GM19397 (cell line): ENCODE data around the gene EXOSC10.

Experiments
- ATAC-seq: cut with Tn5 transposase; IDR thresholded peaks from one replicate; pipeline ENCODE4 v1.9.1; 2021; ENCODE audit warnings: mild to moderate bottlenecking, moderate library complexity; ENCODE audit not compliant: unreplicated experiment

The EXOSC10 gene

GRCh38 chr1:11099310-11100148 is at the start of gene EXOSC10:
Gene EXOSC10, minus strand, starts transcription at chr1:11099869. Its CDS starts 38 bp downstream, at chr1:11099831.
- peak; percentile 91 for ATAC-seq

GRCh38 chr1:11147197-11147770 is 47.6 kb upstream of the EXOSC10 start:
- ATAC-seq = no peak

- ATAC-seq = no peak
Observed at GRCh38 chr1:11145741-11146140, 46.1 kb upstream of the EXOSC10 start.

- ATAC-seq = no peak
Observed at GRCh38 chr1:11144570-11145256, 45.0 kb upstream of the EXOSC10 start.

GRCh38 chr1:11143907-11144306 is 44.2 kb upstream of the EXOSC10 start:
- no peak for ATAC-seq

- no peak for ATAC-seq
Observed at GRCh38 chr1:11143401-11143800, 43.7 kb upstream of the EXOSC10 start.

GRCh38 chr1:11142618-11143391 is 43.1 kb upstream of the EXOSC10 start:
- ATAC-seq = no peak

GRCh38 chr1:11138952-11139351 is 39.3 kb upstream of the EXOSC10 start:
- no peak for ATAC-seq

GRCh38 chr1:11138029-11138428 is 38.4 kb upstream of the EXOSC10 start:
- ATAC-seq = no peak

- ATAC-seq = no peak
Observed at GRCh38 chr1:11134898-11135266, 35.2 kb upstream of the EXOSC10 start.

GRCh38 chr1:11134251-11134897 is 34.7 kb upstream of the EXOSC10 start:
- ATAC-seq = no peak

GRCh38 chr1:11132563-11133293 is 33.1 kb upstream of the EXOSC10 start:
- no peak for ATAC-seq

GRCh38 chr1:11131816-11132215 is 32.1 kb upstream of the EXOSC10 start:
- ATAC-seq = no peak

- no peak for ATAC-seq
Observed at GRCh38 chr1:11130406-11130805, 30.7 kb upstream of the EXOSC10 start.

GRCh38 chr1:11129649-11130390 is 30.2 kb upstream of the EXOSC10 start:
- ATAC-seq = no peak

GRCh38 chr1:11126569-11126968 is 26.9 kb upstream of the EXOSC10 start:
- no peak for ATAC-seq

- ATAC-seq = no peak
Observed at GRCh38 chr1:11125931-11126330, 26.3 kb upstream of the EXOSC10 start.

GRCh38 chr1:11124965-11125364 is 25.3 kb upstream of the EXOSC10 start:
- no peak for ATAC-seq

- no peak for ATAC-seq
Observed at GRCh38 chr1:11116318-11116717, 16.6 kb upstream of the EXOSC10 start.
